IPS DF 6.9 (cell line): ENCODE results near the gene UBXN6.

Experiments used
- DNase-seq: peaks from one replicate; pipeline ENCODE4 v3.0.0-alpha.2; 2013; ENCODE audit warnings: low read depth, low spot score
- H3K27ac ChIP-seq: one replicate; pipeline ENCODE4 v1.5.1; 2013; ENCODE audit warnings: low read length, control low read depth
- H3K27me3 ChIP-seq: 2 replicates; pipeline ENCODE4 v1.6.1; 2013; ENCODE audit warnings: mild to moderate bottlenecking, low read length; ENCODE audit not compliant: control insufficient read depth, insufficient read depth
- H3K36me3 ChIP-seq: 2 replicates; pipeline ENCODE4 v1.6.1; 2013; ENCODE audit warnings: low read length; ENCODE audit not compliant: control insufficient read depth, insufficient read depth
- H3K4me1 ChIP-seq: 2 replicates; pipeline ENCODE4 v1.6.1; 2013; ENCODE audit warnings: low read length; ENCODE audit not compliant: control insufficient read depth, insufficient read depth
- H3K4me3 ChIP-seq: 2 replicates; pipeline ENCODE4 v1.5.1; 2013; ENCODE audit warnings: mild to moderate bottlenecking, low read length
- H3K9me3 ChIP-seq: 2 replicates; pipeline ENCODE4 v1.6.1; 2013; ENCODE audit warnings: low read length, inconsistent platforms; ENCODE audit not compliant: control insufficient read depth, insufficient read depth
- WGBS: extraction: QIAGEN DNeasy Blood & Tissue Kit; methylation state at CpG from one replicate; pipeline ENCODE4 v1.1.7; 2013; ENCODE audit warnings: mixed read lengths, missing lambda C conversion rate; ENCODE audit not compliant: insufficient read length, insufficient coverage; 5-methylcytosine and 5-hydroxymethylcytosine counted together

The UBXN6 gene

GRCh38 chr19:4447327-4448146 is 10.1 kb downstream of the UBXN6 start:
- Histone ChIP-seq H3K9me3 (no peaks in the 10 kb centered on the region), H3K36me3 (peaks cover 33% of the 10 kb centered on the region), H3K4me3 (no peak overlapping the region), H3K4me1 (peaks cover 2% of the 10 kb centered on the region; the same call in 1 of the 2 replicates), H3K27me3 (no peaks in the 10 kb centered on the region), H3K27ac (no peak overlapping the region)
- DNase-seq, result no peak
- no CpG with 5 or more reads among the region's 28 CpGs for WGBS

- Histone ChIP-seq H3K9me3 (no peaks in the 10 kb centered on the region), H3K27me3 (no peaks in the 10 kb centered on the region), H3K4me3 (no peak overlapping the region), H3K27ac (no peak overlapping the region), H3K4me1 (peaks cover 2% of the 10 kb centered on the region; the same call in 1 of the 2 replicates), H3K36me3 (peaks cover 34% of the 10 kb centered on the region)
- WGBS, result no CpG with 5 or more reads among the region's 15 CpGs
- DNase-seq, result no peak
Observed at GRCh38 chr19:4446704-4447200, 10.8 kb downstream of the UBXN6 start.

- Histone ChIP-seq H3K36me3 (peaks cover 34% of the 10 kb centered on the region), H3K4me1 (peaks cover 2% of the 10 kb centered on the region; the same call in 1 of the 2 replicates), H3K9me3 (no peaks in the 10 kb centered on the region), H3K27ac (no peak overlapping the region), H3K27me3 (no peaks in the 10 kb centered on the region), H3K4me3 (no peak overlapping the region)
- no CpG with 5 or more reads among the region's 58 CpGs for WGBS
- no peak for DNase-seq
Observed at GRCh38 chr19:4445963-4446703, 11.5 kb downstream of the UBXN6 start.

GRCh38 chr19:4444765-4445741 is 12.5 kb downstream of the UBXN6 start:
- Histone ChIP-seq H3K4me1 (peaks cover 2% of the 10 kb centered on the region; the same call in 1 of the 2 replicates), H3K27me3 (no peaks in the 10 kb centered on the region), H3K27ac (no peak overlapping the region), H3K36me3 (peaks cover 35% of the 10 kb centered on the region), H3K4me3 (no peak overlapping the region), H3K9me3 (no peaks in the 10 kb centered on the region)
- DNase-seq, result no peak
- WGBS, result no CpG with 5 or more reads among the region's 36 CpGs

GRCh38 chr19:4443966-4444764 is 13.4 kb downstream of the UBXN6 start:
- DNase-seq, result no peak
- H3K27ac ChIP-seq, result no peak overlapping the region
- H3K9me3 ChIP-seq, result no peaks in the 10 kb centered on the region
- no peak overlapping the region for H3K4me3 ChIP-seq
- H3K36me3 ChIP-seq, result peaks cover 44% of the 10 kb centered on the region
- H3K27me3 ChIP-seq, result no peaks in the 10 kb centered on the region
- H3K4me1 ChIP-seq, result peaks cover 2% of the 10 kb centered on the region; the same call in 1 of the 2 replicates
- no CpG with 5 or more reads among the region's 20 CpGs for WGBS

- peaks cover 2% of the 10 kb centered on the region; the same call in 1 of the 2 replicates for H3K4me1 ChIP-seq
- no peak overlapping the region for H3K27ac ChIP-seq
- H3K36me3 ChIP-seq, result peaks cover 46% of the 10 kb centered on the region
- DNase-seq, result no peak
- no peaks in the 10 kb centered on the region for H3K9me3 ChIP-seq
- no CpG with 5 or more reads among the region's 15 CpGs for WGBS
- H3K4me3 ChIP-seq, result no peak overlapping the region
- H3K27me3 ChIP-seq, result no peaks in the 10 kb centered on the region
Observed at GRCh38 chr19:4443188-4443587, 14.4 kb downstream of the UBXN6 start.

- Histone ChIP-seq H3K27ac (no peak overlapping the region), H3K9me3 (no peaks in the 10 kb centered on the region), H3K4me1 (peaks cover 2% of the 10 kb centered on the region; the same call in 1 of the 2 replicates), H3K4me3 (no peak overlapping the region), H3K36me3 (peaks cover 49% of the 10 kb centered on the region), H3K27me3 (no peaks in the 10 kb centered on the region)
- no CpG with 5 or more reads among the region's 10 CpGs for WGBS
- no peak for DNase-seq
Observed at GRCh38 chr19:4442819-4443146, 14.8 kb downstream of the UBXN6 start.

- peaks cover 47% of the 10 kb centered on the region for H3K36me3 ChIP-seq
- peaks cover 2% of the 10 kb centered on the region; the same call in 1 of the 2 replicates for H3K4me1 ChIP-seq
- WGBS, result no CpG with 5 or more reads among the region's 22 CpGs
- H3K27ac ChIP-seq, result no peak overlapping the region
- DNase-seq, result no peak
- no peaks in the 10 kb centered on the region for H3K9me3 ChIP-seq
- H3K4me3 ChIP-seq, result no peak overlapping the region
- no peaks in the 10 kb centered on the region for H3K27me3 ChIP-seq
Observed at GRCh38 chr19:4441994-4442818, 15.4 kb downstream of the UBXN6 start.

- Histone ChIP-seq H3K9me3 (no peaks in the 10 kb centered on the region), H3K4me1 (no peaks in the 10 kb centered on the region; the same call in 1 of the 2 replicates), H3K36me3 (peaks cover 45% of the 10 kb centered on the region), H3K27me3 (no peaks in the 10 kb centered on the region), H3K4me3 (no peak overlapping the region), H3K27ac (no peak overlapping the region)
- WGBS, result no CpG with 5 or more reads among the region's 12 CpGs
- DNase-seq, result no peak
Observed at GRCh38 chr19:4439243-4439642, 18.4 kb downstream of the UBXN6 start.
